NCI-H1048 (cell line): Measurements from ENCODE around the gene CA7.

Experiments used
- DNase-seq: peaks from one replicate; lab custom pipeline; 2025; lab: John Stamatoyannopoulos, UW

Gene CA7

DNA sequence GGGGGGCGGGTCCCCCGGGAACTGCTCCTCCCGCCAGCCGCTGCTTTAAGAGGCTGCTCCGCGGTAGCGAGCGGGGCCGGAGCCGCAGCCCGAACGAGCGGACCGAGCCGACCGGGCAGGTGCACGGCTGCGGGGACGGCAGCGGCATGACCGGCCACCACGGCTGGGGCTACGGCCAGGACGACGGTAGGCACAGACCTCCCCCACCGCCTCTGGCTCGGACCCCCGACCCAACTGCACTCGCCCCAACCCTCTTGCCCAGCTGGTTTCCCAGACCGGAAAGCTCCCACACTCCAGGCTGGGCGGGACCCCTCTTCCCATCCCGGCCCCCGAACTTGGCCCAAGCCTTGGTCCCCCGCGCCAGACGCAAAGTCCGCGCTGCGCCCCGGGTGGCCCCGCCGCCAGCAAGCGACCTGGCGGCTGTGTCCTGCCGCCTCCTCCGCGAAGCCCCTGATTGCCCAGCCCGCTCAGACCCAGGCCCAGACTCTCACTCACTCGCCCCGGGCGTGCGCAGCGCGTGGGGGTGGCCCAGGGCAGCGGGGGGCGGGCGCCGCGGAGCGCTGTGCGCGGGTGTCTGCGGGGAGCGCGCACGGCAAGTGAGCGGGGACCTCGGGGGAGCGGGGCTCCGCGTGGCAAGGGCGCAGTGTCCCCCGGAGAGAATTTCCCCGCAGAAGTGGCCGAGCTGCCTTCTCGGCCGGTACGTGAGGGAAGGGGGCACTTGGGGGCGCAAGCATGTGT is at the start of gene CA7:
TSS of gene CA7 (plus strand) at position 73 of the 738 bp plus-strand sequence. CDS start at position 147, 74 bp downstream.
- DNase-seq = no peak

DNA sequence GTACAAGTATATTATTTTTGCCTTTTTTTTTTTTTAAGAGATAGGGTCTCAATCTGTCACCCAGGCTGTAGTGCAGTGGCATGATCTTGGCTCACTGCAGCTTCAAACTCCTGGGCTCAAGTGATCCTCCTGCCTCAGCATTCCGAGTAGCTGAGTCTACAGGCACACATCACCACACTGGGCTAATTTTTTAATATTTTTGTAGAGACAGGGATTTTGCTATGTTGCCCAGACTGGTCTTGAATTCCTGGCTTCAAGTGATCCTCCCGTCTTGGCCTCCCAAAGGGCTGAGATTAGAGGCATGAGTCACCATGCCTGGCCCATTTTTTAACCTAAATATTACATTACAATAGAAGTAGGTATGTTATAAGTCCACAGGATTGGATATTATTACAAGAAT is 46.1 kb upstream of the CA7 start:
- DNase-seq = no peak

DNA sequence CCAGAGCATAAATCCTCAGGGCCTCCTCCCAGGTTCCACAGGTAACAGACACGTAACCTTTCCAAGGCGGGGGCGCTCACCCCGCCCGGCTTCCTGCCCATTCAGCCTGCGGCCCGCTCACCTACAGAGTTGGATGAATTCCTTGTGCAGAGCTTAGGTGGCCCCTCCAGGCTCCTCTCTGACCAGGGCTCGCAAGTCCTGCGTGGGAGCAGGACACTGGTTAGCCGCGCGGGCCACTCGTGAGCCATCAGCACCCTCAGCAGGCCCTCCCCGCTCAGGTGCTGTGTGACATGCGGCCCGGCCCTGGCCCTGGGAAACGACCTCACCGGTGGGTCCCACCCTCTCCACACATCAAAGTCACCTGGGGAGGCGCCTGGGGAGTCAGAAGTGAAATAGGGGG is 43.4 kb upstream of the CA7 start:
- no peak for DNase-seq

DNA sequence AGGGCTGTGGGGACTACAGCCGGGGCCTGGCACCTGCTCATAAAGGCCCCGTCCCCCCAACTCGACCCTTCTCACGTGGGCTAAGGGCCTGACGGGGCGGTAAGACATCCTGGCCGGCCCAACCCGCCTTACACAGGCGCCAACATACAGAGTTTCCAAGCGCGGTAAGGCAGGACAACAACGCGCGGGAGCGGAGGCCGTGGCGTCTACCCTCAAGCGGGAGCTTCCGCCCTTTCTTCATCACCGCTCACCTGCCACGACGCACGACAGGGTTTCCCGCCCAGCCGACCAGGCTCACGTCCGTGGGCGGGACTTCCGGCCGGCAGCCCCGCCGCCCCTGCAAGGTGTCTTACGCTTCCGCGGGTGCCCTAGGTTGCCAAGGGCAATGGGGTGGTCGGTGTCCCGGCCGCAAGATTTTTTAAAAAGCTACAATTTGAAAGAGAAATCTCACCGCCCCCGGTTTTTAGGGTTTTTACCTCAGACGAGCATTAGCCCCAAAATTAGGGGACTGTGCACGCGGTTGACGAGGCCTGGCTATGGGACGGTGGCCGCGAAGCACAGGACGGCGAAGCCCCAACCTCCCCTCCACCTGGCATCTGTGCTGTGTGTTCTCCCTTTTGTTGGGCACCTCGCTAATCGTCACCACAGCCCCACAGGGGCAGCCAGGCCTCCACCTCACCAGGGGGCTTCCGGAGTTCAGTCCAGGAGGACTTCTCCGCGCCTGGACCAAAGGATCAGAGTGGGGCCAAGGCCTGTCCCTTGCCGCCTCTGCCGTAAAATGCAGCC is 42.7 kb upstream of the CA7 start, which contains the start of gene TERB1:
TSS of gene TERB1 (minus strand) at position 265 of the 786 bp plus-strand sequence. CDS start 4,786 bp downstream, outside the sequence.
- DNase-seq = no peak

DNA sequence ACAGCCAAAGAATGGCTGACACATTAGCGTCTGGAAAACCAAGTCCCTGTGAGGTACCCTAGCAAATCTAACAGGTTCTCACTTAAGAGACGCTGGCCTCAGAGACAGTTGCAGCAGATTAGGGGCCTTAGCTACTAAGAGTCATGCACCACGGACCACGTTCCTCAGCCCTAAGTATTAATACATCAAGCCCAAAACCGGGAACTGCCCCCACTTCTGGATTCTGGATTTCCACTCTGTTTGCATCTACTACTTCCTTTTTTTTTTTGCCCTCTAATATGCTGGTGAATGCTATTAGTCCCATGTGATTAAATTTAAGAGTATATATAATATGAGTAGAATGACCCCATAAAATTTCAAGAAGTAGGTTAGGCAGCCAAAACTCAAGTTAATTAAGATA is 42.1 kb upstream of the CA7 start:
- no peak for DNase-seq

DNA sequence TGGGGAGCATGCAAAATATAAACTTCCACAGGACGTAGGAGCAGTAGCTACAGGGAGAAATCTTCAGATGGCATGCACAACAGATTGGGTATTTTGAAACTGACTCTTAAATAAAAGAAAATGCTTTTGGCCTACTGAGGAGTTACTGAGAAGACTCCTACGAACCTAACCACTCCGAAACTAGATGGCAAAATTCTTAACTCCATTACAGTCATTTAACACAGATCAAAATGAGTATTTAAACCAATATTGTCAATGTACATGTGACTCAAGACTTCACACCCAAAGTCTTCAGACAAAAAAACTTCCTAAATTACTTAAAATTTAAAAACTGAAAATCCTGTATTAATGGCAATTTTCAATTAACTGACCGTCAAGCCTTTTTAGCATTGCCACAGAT is 34.4 kb upstream of the CA7 start:
- DNase-seq = no peak

DNA sequence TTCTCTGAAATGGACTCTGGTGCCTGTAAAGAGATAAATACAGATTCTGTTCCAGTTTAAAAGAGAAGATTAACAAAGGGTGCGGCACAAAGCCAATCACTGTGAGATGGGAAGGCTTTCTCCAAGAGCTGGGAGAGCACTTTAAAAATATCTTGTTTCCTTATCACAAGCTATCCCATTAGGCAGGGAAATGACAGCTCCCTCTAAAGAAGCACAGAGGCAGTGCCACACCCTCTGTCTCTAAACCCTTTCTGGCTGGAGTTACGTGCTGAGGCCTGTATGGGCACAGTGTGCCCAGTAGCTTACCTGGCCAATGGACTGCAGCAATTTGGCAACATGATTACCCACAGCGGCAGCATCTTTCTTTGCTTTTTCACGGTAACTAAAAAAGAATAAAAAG is 33.8 kb upstream of the CA7 start:
- DNase-seq = no peak

DNA sequence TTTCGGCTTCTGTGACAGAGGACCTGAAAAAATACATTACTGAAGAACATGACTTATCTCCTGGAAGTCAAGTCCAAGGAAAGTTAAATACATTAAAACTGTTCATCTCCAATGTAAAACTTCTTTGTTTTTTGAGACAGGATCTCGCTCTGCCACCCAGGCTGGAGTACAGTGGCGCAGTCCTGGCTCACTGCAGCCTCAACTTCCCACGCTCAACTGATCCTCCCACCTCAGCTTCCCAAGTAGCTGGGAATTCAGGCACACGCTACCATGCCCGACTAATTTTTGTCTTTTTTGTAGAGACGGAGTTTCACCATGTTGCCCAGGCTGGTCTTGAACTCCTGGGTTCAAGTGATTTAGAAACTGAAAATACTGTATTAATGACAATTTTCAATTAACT is 33.2 kb upstream of the CA7 start:
- no peak for DNase-seq

DNA sequence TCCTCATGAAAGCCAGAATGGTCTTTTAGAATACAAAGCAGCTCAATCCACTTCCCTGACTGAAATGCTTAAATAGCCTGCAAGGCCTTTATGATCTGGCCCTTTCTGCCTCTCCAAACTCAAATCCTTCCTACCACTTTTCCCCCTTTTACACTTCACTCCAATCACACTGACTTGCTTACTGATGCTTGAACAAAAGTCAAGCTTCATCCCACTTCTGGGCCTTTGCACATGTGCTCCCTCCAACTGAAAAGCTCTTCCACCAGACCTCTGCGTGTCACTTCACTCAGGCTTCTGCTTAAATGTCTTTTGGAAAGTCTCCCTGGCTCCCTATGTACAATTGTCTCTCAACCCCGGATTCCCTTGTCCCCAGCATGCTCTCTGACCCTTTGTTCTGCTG is 29.5 kb upstream of the CA7 start:
- DNase-seq = no peak

DNA sequence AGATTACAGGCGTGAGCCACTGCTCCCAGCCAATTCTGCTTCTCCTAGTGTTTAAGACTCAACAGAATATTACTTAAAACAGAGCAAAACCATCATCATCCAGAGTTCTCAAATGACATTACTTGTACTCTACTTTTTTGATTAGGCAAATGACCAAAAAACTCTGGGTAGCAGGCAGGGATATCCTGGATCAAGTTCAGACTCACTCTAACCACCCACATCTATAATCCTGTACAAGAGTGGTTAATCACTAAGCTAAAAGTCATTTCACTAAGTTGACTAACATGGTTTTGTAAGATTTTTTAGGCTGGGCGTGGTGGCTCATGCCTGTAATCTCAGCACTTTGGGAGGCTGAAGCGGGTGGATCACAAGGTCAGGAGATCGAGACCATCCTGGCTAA is 20.2 kb upstream of the CA7 start:
- no peak for DNase-seq

DNA sequence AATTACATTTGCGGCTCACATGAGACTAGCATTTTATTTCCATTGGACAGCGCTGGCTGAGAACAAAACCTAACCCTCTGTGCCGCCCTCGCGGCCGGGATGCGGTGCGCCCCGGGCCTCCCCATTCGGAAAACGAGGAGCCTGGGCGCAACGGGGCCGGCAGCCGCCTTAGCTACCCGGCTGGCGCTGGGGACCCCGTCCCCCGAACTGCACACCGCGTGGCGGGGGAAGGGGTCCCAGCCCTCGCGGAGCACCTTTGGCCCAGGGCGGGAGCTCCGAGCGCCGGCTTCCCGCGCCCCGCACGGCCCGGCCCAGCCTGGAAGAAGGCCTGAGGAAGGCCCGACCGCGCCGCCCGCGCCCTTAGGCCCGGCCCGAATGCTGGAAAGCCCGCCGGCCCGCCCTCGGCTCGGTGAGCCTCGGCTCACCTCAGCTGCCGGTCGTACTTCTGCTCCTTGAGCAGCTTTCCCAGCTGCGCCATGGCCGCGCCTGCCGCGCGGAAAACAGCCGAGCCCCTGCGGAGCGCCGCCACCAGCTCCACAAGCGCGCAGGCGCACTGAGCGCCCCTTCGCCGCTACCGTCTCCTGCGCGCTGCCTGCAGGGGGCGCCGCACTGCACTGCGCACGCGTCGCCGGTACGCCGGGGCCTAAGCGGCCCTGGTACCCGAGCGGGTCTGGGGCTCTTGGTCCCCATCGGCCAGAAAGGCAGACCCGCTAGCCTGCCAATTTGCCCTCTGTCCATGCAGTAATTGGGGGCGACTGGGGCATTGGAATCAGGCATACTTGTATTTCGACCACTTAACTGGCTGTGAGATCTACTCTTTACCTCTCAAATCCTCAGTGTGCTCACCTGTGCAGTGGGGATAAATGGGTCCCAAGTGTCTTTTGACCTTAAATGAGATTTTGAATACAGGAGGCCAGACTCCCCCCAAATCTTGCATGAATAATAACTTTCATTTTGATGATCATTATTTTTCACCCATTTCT is 13.5 kb upstream of the CA7 start, which contains the start of gene NAE1:
TSS of gene NAE1 (minus strand) at position 555 of the 983 bp plus-strand sequence. CDS start at position 478, 77 bp downstream.
- DNase-seq = peak; percentile 38

DNA sequence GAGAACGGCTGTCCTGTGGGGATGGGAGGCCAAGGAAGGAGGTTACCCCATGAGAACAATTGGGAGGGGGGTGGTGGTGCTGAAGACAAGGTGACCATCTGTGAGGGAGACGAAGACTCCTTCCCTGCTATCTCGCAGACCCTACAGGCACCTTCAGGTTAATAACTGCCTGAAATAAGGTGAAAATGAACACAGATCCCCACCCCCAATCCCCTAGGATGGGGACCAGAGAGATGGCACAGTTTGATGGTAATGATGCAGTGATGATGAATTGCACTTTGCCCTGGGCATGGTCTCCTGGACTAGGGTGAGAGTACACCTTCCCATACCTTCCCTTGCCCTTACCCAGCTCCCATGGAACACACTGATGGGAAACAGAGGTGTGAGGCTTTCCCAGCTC is 12.0 kb upstream of the CA7 start:
- DNase-seq = no peak

DNA sequence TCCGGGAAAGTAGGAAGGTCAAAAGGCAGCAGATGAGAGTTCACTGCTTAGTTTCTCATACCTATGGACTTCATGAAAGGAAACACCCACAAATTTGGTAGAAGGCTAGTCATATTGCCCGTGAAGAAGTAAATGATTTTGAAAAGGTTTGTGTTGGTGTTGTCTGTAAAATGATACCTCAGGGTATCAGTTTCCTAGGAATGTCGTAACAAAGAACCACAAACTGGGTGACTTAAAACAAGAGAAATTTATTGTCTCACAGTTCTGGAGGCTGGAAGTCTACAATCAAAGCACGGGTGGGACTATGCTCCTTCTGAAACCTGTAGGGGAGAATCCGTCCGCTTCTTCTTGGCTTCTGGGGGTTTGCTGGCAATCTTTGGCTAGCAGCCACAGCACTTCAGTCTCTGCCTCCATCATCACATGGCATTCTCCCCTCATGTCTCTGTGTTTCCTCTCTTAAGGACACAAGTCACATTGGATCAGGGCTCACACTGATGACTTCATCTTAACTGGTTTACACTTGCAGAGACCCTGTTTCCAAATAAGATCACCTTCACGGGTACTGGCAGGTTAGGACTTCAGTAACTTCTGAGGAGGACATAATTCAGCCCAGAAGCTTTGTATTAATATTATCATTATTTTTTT is 11.4 kb upstream of the CA7 start:
- no peak for DNase-seq

DNA sequence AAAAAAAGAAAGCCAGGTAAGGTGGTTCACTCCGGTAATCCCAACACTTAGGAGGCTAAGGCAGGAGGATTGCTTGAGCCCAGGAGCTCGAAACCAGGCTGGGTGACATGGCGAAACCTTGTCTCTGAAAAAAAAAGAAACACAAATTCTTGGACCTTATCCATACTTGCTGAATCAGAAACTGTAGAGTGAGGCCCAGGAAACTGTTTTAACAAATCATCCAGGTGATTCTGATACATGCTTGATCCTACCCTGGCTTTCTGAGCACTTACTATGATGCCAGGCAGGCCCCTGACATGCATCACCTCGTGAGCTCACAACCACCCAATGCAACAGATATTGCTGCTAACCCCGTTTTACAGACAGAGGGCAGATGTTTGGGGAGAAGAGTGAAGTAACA is 9.5 kb upstream of the CA7 start:
- DNase-seq = no peak

DNA sequence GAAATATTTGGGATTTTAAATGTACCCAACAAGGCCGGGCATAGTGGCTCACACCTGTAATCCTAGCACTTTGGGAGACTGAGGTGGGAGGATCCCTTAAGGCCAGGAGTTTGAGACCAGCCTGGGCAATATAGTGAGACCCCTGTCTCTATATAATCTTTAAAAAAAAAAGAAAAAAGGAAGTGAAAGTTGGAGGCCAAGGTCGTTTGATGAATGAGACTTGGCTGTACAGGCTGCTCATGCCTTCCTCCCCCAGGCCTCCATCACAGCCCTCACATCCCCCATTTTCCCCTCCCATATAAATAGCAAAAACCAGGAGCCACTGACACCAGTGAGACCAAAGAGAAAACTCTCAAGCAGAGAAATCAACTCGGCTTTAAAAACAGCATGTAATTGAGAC is 3.3 kb upstream of the CA7 start:
- no peak for DNase-seq

DNA sequence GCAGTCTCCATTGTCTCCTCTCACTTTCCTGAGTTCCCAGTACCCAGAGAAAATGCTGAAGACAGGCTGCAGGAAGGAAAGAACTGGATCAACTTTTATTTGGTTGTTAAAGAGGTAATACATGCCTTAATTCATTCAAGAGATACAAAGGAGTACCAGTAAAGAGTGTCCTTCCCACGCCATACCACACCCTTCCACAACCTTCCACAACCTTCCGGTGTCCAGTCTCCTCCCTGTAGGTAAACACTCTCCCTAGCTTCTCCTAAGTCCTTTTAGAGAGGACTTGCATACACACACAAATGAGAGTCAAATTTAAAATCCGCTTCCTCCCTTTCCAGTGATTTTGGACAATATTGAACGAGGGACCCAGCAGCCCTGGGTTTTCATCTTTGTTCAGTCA is 2.8 kb upstream of the CA7 start:
- no peak for DNase-seq

DNA sequence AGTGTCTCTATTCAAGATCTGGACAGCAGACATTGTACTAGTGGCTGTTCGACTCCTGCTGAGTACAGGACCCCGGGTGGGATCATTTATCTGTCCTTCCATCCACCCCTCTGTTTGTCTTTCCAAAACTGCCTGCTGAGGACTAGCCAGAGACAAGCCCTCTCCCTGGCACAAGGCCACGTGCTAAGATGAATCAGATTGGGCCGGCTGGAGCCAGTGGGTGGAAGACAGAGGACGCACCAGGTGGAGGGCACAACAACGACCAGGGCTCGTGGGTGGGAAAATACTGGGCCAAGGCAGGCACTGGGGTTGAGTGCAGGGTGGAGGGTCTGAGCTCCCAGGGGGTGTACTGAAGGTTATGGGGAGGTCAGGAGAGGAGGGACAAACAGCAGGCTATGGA is 1.4 kb upstream of the CA7 start:
- DNase-seq = no peak

DNA sequence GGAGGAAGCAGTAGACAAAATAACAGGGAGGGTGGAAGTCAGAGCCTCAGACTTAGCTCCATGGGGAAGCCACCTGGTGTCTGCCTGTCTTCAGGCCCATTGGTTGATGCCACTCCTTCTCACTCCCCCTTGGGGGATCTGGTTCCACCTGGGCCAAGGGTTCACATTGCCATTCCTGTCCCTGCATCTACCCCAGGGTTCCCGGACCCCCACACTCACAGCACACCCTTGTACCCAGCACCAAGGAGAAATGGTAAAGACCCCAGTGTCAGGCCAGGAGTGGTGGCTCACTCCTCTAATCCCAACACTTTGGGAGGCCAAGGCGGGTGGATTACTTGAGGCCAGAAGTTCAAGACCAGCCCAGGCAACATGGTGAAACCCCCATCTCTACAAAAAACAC is 1.0 kb upstream of the CA7 start:
- no peak for DNase-seq

DNA sequence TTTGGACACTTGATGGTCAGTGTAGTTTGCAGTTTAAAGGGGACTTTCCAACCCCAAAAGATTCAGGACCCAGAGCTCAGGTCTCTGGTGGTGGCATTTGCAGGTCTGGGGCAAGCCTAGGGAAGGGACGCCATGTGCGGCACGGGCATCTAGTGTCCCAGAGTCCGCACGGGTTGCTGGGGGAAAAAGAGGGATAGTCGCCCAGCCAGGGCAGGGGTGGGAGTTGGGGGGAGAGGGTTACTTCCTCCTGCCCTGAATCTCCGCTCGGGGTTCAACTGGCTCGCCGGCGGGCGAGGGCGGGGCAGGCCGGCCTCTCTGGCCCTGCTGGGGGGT is 239 bp upstream of the CA7 start:
- DNase-seq = no peak

DNA sequence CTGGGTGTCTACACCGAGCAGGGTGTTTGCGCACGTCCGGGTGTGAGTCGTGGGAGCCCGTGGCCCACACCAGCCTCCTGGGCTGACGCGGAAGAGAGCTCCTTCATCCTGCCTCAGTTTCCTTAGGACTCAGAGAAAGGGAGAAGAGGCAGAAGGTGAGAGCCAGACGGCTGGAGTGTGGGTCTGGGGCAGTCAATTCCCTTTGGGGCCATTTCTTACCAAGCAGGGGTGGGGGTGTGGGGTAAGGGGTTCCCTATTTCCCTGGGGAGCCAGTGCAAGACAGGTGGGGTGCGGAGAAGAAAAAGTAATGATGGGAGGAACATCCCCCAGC is 831 bp downstream of the CA7 start:
- no peak for DNase-seq

DNA sequence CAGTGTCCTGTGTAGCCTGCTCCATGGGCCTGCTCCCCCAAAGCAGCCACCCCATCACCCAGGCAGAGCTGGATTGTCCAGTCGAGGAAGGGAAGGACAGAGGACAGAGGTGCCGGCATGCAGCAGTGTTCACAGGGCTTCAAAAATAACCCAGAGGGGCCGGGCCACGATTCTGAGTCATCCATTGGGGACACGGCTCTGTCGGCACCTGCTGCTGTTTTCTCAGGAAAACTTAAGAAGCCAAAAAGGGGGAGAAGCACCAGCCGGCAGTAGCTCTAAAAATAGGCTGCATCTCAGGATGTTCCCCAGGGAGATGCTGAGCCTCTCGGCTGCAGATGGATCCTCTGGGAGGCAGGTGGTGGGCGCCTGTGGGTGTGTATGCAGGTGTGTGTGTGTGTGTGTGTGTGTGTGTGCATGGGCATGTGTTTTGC is 1.6 kb downstream of the CA7 start:
- DNase-seq = no peak

DNA sequence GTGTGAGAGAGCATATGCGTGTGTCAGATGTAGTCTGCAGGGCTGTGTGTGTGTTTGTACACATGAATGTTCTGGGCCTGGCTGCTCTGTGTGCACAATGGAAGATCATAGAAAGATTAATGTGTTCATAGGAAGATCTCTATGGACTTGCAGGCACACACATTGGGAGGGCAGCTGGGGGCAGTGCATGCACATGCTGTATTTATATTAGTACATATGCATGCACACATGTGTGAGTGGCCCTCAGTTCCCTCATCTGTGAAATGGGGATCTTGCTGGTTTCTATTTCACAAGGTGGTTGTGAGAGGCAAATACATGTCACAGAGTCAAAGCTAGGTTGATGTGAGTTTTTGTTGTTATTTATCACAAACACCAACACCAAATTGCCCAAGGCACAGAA is 2.1 kb downstream of the CA7 start:
- DNase-seq = no peak
